Suprapubic skin (tissue), 4 donors: Measurements from ENCODE around the gene SLC22A17.
A peak's percentile ranks its signal among the peaks of the same experiment; 100 is the strongest.

Experiments
- CTCF ChIP-seq, 2 donors: fragments of 200-600 bp in 1 of 2; fragments of 450-650 bp in 1 of 2; sonication (generic) in 1 of 2; IDR thresholded peaks; one replicate each; pipeline ENCODE4 v1.5.1; 2016 to 2019; ENCODE audit warnings: antibody characterized with exemption in 2 of 2, mild to moderate bottlenecking in 1 of 2, moderate library complexity in 1 of 2
- EP300 ChIP-seq: sonication (generic); formaldehyde crosslinking; IDR thresholded peaks from one replicate; pipeline ENCODE4 v1.6.1; 2017; ENCODE audit warnings: antibody characterized with exemption
- POLR2AphosphoS5 ChIP-seq, 3 donors: sonication (generic); formaldehyde crosslinking; IDR thresholded peaks; one replicate each; pipeline ENCODE4 v1.6.1; 2017; ENCODE audit warnings: antibody characterized with exemption in 3 of 3

- TF ChIP-seq CTCF (IDR thresholded peaks at IDR 0.05) = no peak
- TF ChIP-seq EP300 = no peak
- TF ChIP-seq POLR2AphosphoS5 (IDR thresholded peaks at IDR 0.05) = peak in 2 of 3 donors; percentile 45 to 71
These were observed 50.8 kb downstream of the SLC22A17 start for GRCh38 chr14:23301969-23302289.
